Heart left ventricle (tissue), 13 donors: ENCODE measurements around the gene WDR5B.

Source experiments
- CTCF ChIP-seq, 12 donors: fragments of 200-600 bp; sonication (generic) in 4 of 12; IDR thresholded peaks; one replicate each; pipeline versions ENCODE4 v1.5.0 to v1.8.0; 2018 to 2022; ENCODE audit warnings: antibody characterized with exemption in 12 of 12, mild to moderate bottlenecking in 5 of 12
- POLR2A ChIP-seq, 2 donors: fragments of 450-650 bp; IDR thresholded peaks; one replicate each; pipeline ENCODE4 v1.6.1; 2017; ENCODE audit warnings: antibody characterized with exemption in 2 of 2, mild to moderate bottlenecking in 2 of 2, moderate library complexity in 2 of 2
- donor health status: ischemic (EF 13 %, LVEDD 7.1; RV severe dilation, severe dysfunction).
- donor health status: DM: no; HTN: yes; CAD: no.
- donor health status: DM: no; HTN: no; CAD: no.
- donor health status: ischemic (EF 25% LVEDD 6.9; RV normal size, moderate dysfunction).
- donor health status: ischemic (EF 25% LVEDD 5.7; RV mildly dilated, moderate dysfunction).
- donor health status: ischemic (EF 35%, LVEDD 5.7; RV mildly dilated, moderate dysfunction).
- donor health status: nonischemic (EF 11% LVEDD 7.7; RV severe dilation, severe dysfunction).
- donor health status: DM: yes; HTN: yes; CAD: no.
- donor health status: PGD.
- donor health status: ischemic (EF 29% LVEDD 5.4; RV normal size, mild dysfunction).
- donor health status: nonischemic (EF 23%, LVEDD 6.1; RV moderate dilation, normal function).

GRCh38 chr3:122395582-122395981 is 20.3 kb downstream of the WDR5B start:
- TF ChIP-seq CTCF (IDR thresholded peaks at IDR 0.05), result no peak
- TF ChIP-seq POLR2A (IDR thresholded peaks at IDR 0.05), result no peak
